Ascending aorta (tissue), 2 donors: Measurements from ENCODE around the gene NDUFV2. TPM values are rescaled to one million over a fixed set of nuclear protein-coding genes. Genes with fewer than 3 reads are reported as not detected.
"Not testable (repeated sequence)": the region's sequence is repeated elsewhere in the genome, so short reads cannot be mapped to it uniquely, and the experiment has no call there.

Experiments
- DNase-seq, 2 donors: peaks; one replicate each; pipeline ENCODE4 v3.0.0-alpha.2; 2019; ENCODE audit warnings: low spot score in 2 of 2
- H3K27ac ChIP-seq, 2 donors: fragments of 200-600 bp; sonication (generic); one replicate each; pipeline ENCODE4 v1.5.1; 2016 to 2017; ENCODE audit warnings: mild to moderate bottlenecking in 1 of 2
- H3K27me3 ChIP-seq: fragments of 200-600 bp; sonication (generic); one replicate; pipeline ENCODE4 v1.5.1; 2017
- H3K36me3 ChIP-seq, 2 donors: fragments of 200-600 bp; sonication (generic); one replicate each; pipeline ENCODE4 v1.5.1; 2016
- H3K4me1 ChIP-seq, 2 donors: fragments of 200-600 bp; sonication (generic); one replicate each; pipeline ENCODE4 v1.5.1; 2016 to 2017; ENCODE audit warnings: mild to moderate bottlenecking in 1 of 2
- H3K4me3 ChIP-seq, 2 donors: fragments of 200-600 bp; sonication (generic); one replicate each; pipeline ENCODE4 v1.5.1; 2016 to 2017; ENCODE audit warnings: mild to moderate bottlenecking in 1 of 2
- H3K9me3 ChIP-seq, 2 donors: fragments of 200-600 bp; sonication (generic); one replicate each; pipeline ENCODE4 v1.5.1; 2016
- CTCF ChIP-seq, 3 experiments: fragments of 200-600 bp in 2 of 3; fragments of 450-650 bp in 1 of 3; sonication (generic) in 2 of 3; IDR thresholded peaks; one replicate each; pipeline ENCODE4 v1.5.1; 2016 to 2019; ENCODE audit warnings: antibody characterized with exemption in 3 of 3, mild to moderate bottlenecking in 1 of 3, moderate library complexity in 1 of 3
- intact Hi-C: fragments of 100-400 bp; cut with DNase I; formaldehyde crosslinking; loops from one replicate; pipeline ENCODE4 v1.15.1; 2023
- total RNA-seq: library from RNA; depleted of rRNA; stranded (reverse); fragments of >200 nt; gene quantifications from one replicate; pipeline ENCODE4 v1.1.0, GENCODE V29; 2016

Gene NDUFV2
- total RNA-seq, 1 donor from 2014 or later, result 48.6 TPM

DNA sequence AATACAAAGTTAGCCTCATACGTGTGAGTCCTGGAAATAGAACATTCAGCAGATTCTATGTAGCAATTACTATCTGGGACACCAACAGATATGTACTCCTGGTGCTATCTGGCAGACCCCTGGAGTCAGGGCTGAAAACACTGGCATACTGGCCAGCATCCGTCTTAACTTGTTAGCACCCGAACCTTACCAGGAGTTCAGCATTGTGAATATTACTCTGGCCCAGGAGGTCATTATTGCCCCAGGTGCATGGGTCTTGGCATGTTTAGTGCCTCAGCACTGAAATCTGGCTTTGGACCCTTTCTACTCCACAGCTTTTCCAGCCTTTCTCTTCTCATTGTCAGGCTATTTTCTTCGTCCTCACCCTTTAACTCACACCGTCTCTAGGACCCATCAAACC lies 11.9 kb upstream of the NDUFV2 start:
- intact Hi-C loops, result no loop called here
- H3K27me3 ChIP-seq, result no peaks in the 10 kb centered on the region
- H3K27ac ChIP-seq, result no peak overlapping the region
- H3K4me1 ChIP-seq, result no peaks in the 10 kb centered on the region
- no peak for TF ChIP-seq CTCF (IDR thresholded peaks at IDR 0.05)
- no peaks in the 10 kb centered on the region for H3K9me3 ChIP-seq
- no peaks in the 10 kb centered on the region for H3K36me3 ChIP-seq
- DNase-seq, result no peak
- no peak overlapping the region for H3K4me3 ChIP-seq

DNA sequence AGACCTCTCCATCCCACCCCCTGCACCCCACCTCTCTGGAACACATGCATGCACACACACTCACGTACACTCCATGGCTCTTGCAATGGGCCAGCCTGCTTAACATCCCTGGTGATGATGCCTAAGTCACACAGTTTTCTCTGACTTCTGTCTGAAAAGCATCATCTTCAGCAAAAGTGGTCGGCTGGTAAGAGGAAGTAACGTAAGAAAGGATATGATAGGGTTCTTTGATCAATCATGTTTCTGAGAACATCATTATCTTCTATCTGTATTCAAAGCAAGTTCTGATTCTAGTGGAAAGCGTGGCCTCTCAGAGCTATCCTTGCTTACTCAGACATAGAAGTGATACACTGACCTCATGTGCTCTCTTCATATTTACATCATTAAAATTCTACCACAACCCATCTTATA lies 11.4 kb upstream of the NDUFV2 start:
- Histone ChIP-seq H3K4me3 (no peak overlapping the region), H3K4me1 (no peaks in the 10 kb centered on the region), H3K27ac (no peak overlapping the region), H3K9me3 (no peaks in the 10 kb centered on the region), H3K36me3 (no peaks in the 10 kb centered on the region), H3K27me3 (no peaks in the 10 kb centered on the region)
- no peak for TF ChIP-seq CTCF (IDR thresholded peaks at IDR 0.05)
- intact Hi-C loops, result no loop called here
- no peak for DNase-seq

DNA sequence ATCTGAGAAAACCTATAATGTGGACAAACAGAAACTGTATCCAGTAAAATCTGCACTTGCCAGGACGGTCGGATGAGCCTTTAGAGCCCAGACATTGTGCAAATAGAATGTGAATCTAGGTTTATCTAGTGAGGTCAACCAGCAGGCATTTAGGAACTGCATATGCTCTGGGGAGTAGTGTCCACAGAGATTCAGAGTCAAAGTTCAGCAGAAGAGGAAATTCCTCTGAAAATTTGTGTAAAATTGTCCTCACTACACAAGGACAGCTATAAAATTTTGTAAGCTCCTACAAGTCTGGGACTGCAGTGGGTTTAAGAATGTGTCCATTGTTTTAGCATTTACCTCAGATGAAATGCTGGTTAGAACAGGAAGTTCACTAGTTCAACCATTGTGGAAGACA lies 9.8 kb upstream of the NDUFV2 start:
- no peaks in the 10 kb centered on the region for H3K27me3 ChIP-seq
- no peak for DNase-seq
- TF ChIP-seq CTCF (IDR thresholded peaks at IDR 0.05), result no peak
- H3K9me3 ChIP-seq, result no peaks in the 10 kb centered on the region
- H3K4me3 ChIP-seq, result no peak overlapping the region
- intact Hi-C loops, result no loop called here
- H3K36me3 ChIP-seq, result no peaks in the 10 kb centered on the region
- no peak overlapping the region for H3K27ac ChIP-seq
- H3K4me1 ChIP-seq, result no peaks in the 10 kb centered on the region

GRCh38 chr18:9093109-9093508 lies 9.4 kb upstream of the NDUFV2 start:
- H3K9me3 ChIP-seq, H3K36me3 ChIP-seq, H3K27me3 ChIP-seq, intact Hi-C loops, H3K4me1 ChIP-seq, H3K4me3 ChIP-seq, DNase-seq, H3K27ac ChIP-seq: not testable (repeated sequence)

- Histone ChIP-seq H3K36me3 (no peaks in the 10 kb centered on the region), H3K27ac (no peak overlapping the region), H3K4me1 (no peaks in the 10 kb centered on the region), H3K27me3 (no peaks in the 10 kb centered on the region), H3K4me3 (no peak overlapping the region), H3K9me3 (no peaks in the 10 kb centered on the region)
- no peak for DNase-seq
- intact Hi-C loops, result no loop called here
- no peak for TF ChIP-seq CTCF (IDR thresholded peaks at IDR 0.05)
These were observed 7.9 kb upstream of the NDUFV2 start for GRCh38 chr18:9094307-9095226.

- intact Hi-C loops, result no loop called here
- Histone ChIP-seq H3K4me1 (no peaks in the 10 kb centered on the region), H3K27me3 (no peaks in the 10 kb centered on the region), H3K27ac (no peak overlapping the region), H3K36me3 (no peaks in the 10 kb centered on the region), H3K4me3 (no peak overlapping the region), H3K9me3 (no peaks in the 10 kb centered on the region)
- DNase-seq, result no peak
- TF ChIP-seq CTCF (IDR thresholded peaks at IDR 0.05), result no peak
These were observed 7.0 kb upstream of the NDUFV2 start for GRCh38 chr18:9095297-9096006.
